HFFc6 (cell line): ENCODE data around the gene NLRP3. TPM values are rescaled to one million over a fixed set of nuclear protein-coding genes. Genes with fewer than 3 reads are reported as not detected.

Experiments used
- DNase-seq: peaks from one replicate; pipeline ENCODE4 v3.0.0-alpha.2; 2018
- H3K27ac Mint-ChIP-seq: 2 replicates; pipeline ENCODE4 v1.8.0; 2020; ENCODE audit warnings: mild to moderate bottlenecking, mixed read lengths
- H3K27me3 Mint-ChIP-seq: 2 replicates; pipeline ENCODE4 v1.8.0; 2021; ENCODE audit warnings: mild to moderate bottlenecking, moderate library complexity, mixed read lengths; ENCODE audit not compliant: insufficient read depth
- H3K36me3 Mint-ChIP-seq: 2 replicates; pipeline ENCODE4 v1.8.0; 2021; ENCODE audit warnings: low read depth, mixed read lengths
- H3K4me1 Mint-ChIP-seq: 2 replicates; pipeline ENCODE4 v1.8.0; 2020; ENCODE audit warnings: low read depth, mixed read lengths
- H3K4me3 Mint-ChIP-seq: 2 replicates; pipeline ENCODE4 v1.8.0; 2020; ENCODE audit warnings: mild to moderate bottlenecking, moderate library complexity, mixed read lengths
- H3K9me3 Mint-ChIP-seq: 2 replicates; pipeline ENCODE4 v1.8.0; 2020; ENCODE audit warnings: mild to moderate bottlenecking, mixed read lengths
- CTCF ChIP-seq: fragments of 200-600 bp; sonication (generic); IDR thresholded peaks from 2 replicates; pipeline ENCODE4 v1.5.0; 2021; ENCODE audit warnings: antibody characterized with exemption, mild to moderate bottlenecking
- total RNA-seq, 6 experiments: library from RNA; stranded (reverse); fragmentation: NEBNext Ultra II Directional; extraction: Animal tissue kit (Norgen Biotek cat#: 25700); gene quantifications; 2 replicates in 1 of 6; 3 replicates in 5 of 6; pipeline ENCODE4 v1.2.3, GENCODE V29; 2021

Gene NLRP3
- total RNA-seq, 6 experiments from 2014 or later = 0.33 to 5.2 (median 4.3) TPM

- Mint-ChIP-seq H3K4me1 (peaks cover 41% of the 10 kb centered on the region; the same call in 1 of the 2 replicates), H3K27ac (no peak overlapping the region)
Measured at GRCh38 chr1:247456021-247456420, 40.0 kb downstream of the NLRP3 start.

GRCh38 chr1:247456914-247457639 is 41.1 kb downstream of the NLRP3 start:
- Mint-ChIP-seq H3K27ac (peak overlapping the region; percentile 40; the same call in 1 of the 2 replicates), H3K4me1 (peaks cover 39% of the 10 kb centered on the region; the same call in 1 of the 2 replicates), H3K4me3 (peak overlapping the region; percentile 54; the same call in 1 of the 2 replicates), H3K36me3 (no peaks in the 10 kb centered on the region), H3K9me3 (no peaks in the 10 kb centered on the region; the same call in 1 of the 2 replicates), H3K27me3 (peaks cover 5% of the 10 kb centered on the region; the same call in 1 of the 2 replicates)
- no peak for DNase-seq
- no peak for TF ChIP-seq CTCF

More at GRCh38 chr1:247456021-247456420, 40.0 kb downstream of the NLRP3 start:
- Mint-ChIP-seq H3K4me3 (no peak overlapping the region; the same call in 1 of the 2 replicates), H3K9me3 (no peaks in the 10 kb centered on the region; the same call in 1 of the 2 replicates), H3K27me3 (peaks cover 5% of the 10 kb centered on the region), H3K36me3 (no peaks in the 10 kb centered on the region)
- DNase-seq = no peak
- no peak for TF ChIP-seq CTCF

- no peak overlapping the region for H3K27ac Mint-ChIP-seq
- no peak for TF ChIP-seq CTCF
- H3K4me1 Mint-ChIP-seq = peaks cover 32% of the 10 kb centered on the region; the same call in 1 of the 2 replicates
- no peak for DNase-seq
- H3K4me3 Mint-ChIP-seq = peak overlapping the region; percentile 60; the same call in 1 of the 2 replicates
- no peaks in the 10 kb centered on the region for H3K36me3 Mint-ChIP-seq
- H3K9me3 Mint-ChIP-seq = peaks cover 3% of the 10 kb centered on the region; the same call in 1 of the 2 replicates
- peaks cover 5% of the 10 kb centered on the region; the same call in 1 of the 2 replicates for H3K27me3 Mint-ChIP-seq
Measured at GRCh38 chr1:247459507-247459906, 43.5 kb downstream of the NLRP3 start.

GRCh38 chr1:247465796-247466195 is 49.8 kb downstream of the NLRP3 start:
- no peak for DNase-seq
- TF ChIP-seq CTCF = no peak
- Mint-ChIP-seq H3K9me3 (peaks cover 3% of the 10 kb centered on the region; the same call in 1 of the 2 replicates), H3K27me3 (peaks cover 7% of the 10 kb centered on the region; the same call in 1 of the 2 replicates), H3K4me3 (peak overlapping the region; percentile 27; the same call in 1 of the 2 replicates), H3K27ac (no peak overlapping the region), H3K36me3 (no peaks in the 10 kb centered on the region), H3K4me1 (peaks cover 7% of the 10 kb centered on the region; the same call in 1 of the 2 replicates)

- H3K36me3 Mint-ChIP-seq = no peaks in the 10 kb centered on the region
- no peak for DNase-seq
- H3K27me3 Mint-ChIP-seq = peaks cover 7% of the 10 kb centered on the region; the same call in 1 of the 2 replicates
- TF ChIP-seq CTCF = no peak
- no peak overlapping the region for H3K27ac Mint-ChIP-seq
- peaks cover 3% of the 10 kb centered on the region; the same call in 1 of the 2 replicates for H3K9me3 Mint-ChIP-seq
- H3K4me3 Mint-ChIP-seq = no peak overlapping the region
- peaks cover 7% of the 10 kb centered on the region; the same call in 1 of the 2 replicates for H3K4me1 Mint-ChIP-seq
Measured at GRCh38 chr1:247467129-247467528, 51.2 kb downstream of the NLRP3 start.
